Mesenteric fat pad (tissue), 1 donor: ENCODE measurements around the gene EMP3. TPM values are rescaled to one million over a fixed set of nuclear protein-coding genes. Genes with fewer than 3 reads are reported as not detected.
"Not testable (repeated sequence)": the region's sequence is repeated elsewhere in the genome, so short reads cannot be mapped to it uniquely, and the experiment has no call there.

Experiments used
- DNase-seq: peaks from one replicate; pipeline ENCODE4 v3.0.0-alpha.2; 2020; ENCODE audit warnings: low spot score
- total RNA-seq: library from RNA; stranded (reverse); fragmentation: NEBNext Ultra II Directional; extraction: Animal tissue kit (Norgen Biotek cat#: 25700); gene quantifications from one replicate; pipeline ENCODE4 v1.2.1, GENCODE V29; 2021
- donor health status: DM: yes; HTN: yes; CAD: no.

Gene EMP3
- total RNA-seq, 1 donor from 2014 or later = 91.4 TPM

DNA sequence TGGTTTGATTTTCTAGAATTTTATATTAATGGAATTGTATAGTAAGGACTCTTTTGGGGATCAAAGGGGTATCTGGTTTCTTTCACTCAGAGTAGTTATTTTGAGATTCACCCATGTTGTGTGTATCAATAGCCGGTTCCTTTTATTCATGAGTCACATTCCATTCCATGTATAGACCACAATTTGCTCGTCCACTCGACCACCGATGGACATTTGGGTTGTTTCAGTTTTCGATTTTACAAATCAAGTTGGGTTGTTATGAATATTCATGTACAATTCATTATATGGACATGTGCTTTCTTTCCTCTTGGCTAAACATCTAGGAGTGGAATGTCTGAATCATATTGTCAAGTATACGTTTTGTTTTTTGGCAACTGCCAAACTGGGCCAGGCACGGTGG, 9.6 kb upstream of the EMP3 start:
- DNase-seq = no peak

DNA sequence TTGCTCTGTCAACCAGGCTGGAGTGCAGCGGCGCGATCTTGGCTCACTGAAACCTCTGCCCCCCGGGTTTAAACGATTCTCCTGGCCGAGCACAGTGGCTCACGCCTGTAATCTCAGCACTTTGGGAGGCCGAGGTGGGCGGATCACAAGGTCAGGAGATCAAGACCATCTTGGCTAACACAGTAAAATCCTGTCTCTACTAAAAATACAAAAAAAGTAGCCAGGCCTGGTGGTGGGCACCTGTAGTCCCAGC, 7.7 kb upstream of the EMP3 start:
- not testable (repeated sequence) for DNase-seq

DNA sequence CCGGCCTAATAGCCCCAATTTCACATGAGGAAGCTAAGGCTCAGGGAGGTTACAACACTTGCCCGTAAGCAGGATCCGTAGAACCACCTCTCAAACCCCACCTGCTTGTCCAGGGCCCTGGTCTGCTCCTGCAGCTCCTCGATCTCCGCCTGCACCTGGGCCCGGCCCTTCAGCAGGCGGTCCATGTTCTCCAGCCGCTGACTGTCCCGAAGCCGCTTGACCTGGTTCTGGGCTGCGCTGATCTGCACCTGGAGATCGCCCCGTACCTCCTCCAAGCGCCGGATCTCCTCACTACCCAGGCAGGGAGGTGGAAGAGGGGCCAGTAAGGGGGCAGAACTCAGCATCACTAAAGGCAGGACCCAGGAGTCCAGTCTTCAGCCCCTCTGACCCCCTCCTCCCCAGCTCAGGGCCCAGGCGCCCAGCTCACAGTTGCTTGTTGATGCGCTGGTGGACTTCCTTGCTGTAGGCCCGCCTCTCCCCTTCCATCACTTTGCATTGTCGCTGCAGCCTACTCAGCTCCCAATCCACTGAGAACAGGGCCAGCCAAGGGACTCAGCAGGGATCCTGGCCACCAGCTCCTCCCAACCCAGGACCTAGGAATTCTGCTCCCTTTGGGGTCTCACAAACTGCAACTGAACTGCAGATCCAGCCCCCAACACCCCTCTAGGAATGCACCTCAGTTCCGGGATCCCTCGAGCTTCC, 6.9 kb upstream of the EMP3 start:
- no peak for DNase-seq

DNA sequence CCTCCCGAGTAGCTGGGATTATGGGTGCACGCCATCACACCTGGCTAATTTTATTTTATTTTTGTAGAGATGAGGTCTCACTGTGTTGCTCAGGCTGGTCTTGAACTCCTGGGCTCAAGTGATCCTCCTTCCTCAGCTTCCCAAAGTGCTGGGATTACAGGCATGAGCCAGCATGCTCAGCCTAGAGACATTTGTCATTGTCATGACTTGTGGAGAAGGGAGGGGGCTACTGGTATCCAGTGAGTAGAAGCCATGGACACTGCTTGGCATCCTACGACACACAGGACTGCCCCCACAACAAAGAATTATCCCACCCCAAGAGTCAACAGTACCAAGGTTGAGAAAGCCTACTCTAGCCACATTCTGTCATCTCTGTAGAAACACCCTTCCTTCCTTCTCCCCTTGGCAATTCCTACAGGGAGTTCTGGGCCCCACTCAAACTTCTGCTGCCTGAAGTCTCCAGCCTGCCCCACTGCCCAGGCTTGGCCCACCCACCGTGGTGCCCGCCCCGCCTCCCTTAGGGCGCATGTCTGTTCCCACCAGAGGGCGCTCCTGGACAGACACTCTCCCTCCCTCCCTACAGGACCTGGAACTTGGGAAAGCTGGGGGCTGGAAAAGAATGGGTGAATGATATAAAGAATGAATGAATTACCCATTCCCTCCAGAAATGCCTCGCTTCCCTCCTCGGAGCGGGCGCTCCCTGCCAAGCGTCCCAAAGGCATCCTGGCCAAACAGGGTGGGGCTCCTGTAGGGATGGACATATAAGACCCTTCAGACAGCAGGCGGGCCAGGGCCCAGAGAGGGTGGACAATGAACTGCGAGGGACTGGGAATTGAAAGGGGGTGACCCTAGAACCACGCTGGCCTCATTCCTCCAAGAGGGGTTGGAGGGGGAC, 5.5 kb upstream of the EMP3 start:
- DNase-seq = no peak

DNA sequence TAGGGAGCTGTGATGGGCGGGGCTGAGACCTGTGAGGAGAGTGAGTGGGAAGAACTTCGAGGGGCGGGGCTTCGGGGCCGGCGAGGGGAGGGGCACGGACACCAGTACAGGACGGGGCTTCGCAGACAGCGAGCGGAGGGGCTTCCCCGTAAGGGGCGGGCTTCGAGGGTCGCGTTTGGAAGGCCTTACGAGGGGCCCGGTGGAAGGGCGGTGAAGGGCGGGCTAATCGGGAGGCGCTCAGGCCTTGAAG, 4.1 kb upstream of the EMP3 start:
- DNase-seq = peak; percentile 96

DNA sequence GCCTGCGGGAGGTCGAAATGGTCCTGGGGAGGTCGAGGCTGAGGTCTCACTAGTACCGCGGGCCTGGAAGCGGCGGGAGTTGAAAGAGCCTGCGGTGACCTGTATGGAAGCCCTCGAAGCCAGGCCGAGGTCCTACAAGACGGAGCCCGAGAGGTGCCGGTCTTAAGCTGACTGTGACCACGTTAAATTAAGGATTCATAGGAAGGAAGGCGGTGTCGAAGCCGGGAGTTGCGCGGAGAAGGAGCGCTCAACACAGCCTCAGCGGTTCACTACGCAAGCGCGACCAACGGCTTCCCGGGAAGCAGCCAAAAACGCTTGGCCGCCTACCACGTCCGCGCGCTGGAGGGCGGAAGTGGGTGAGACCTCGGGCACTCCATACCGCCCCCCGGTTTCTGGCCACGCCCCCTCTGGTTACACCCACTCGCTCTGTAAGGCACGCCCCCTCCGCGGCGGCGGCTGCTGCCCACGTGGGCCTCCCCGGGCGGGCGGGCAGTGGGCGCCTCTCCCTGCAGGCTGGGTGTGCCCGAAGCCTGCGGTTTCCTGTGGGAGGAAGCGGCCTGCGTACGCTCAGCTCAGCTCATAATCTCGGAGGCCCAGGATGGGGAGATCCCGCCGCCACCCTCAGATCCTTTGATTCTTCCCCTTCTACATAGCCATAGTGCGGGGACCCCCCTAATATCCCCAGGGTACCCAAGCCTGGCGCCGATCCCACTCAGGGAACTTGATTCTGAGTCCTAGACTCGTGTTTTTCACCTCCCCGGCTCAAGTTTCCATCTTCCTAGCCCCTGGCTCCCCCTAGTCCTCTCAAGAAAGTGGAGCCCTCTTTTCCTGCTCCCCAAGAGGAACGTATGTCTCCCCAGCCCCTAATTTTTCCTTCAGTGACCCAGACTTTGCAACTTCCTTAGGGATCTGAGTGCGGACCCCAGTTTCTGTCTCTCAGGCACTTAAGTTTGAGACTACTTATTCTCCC, 3.4 kb upstream of the EMP3 start:
- DNase-seq = peak; percentile 99

DNA sequence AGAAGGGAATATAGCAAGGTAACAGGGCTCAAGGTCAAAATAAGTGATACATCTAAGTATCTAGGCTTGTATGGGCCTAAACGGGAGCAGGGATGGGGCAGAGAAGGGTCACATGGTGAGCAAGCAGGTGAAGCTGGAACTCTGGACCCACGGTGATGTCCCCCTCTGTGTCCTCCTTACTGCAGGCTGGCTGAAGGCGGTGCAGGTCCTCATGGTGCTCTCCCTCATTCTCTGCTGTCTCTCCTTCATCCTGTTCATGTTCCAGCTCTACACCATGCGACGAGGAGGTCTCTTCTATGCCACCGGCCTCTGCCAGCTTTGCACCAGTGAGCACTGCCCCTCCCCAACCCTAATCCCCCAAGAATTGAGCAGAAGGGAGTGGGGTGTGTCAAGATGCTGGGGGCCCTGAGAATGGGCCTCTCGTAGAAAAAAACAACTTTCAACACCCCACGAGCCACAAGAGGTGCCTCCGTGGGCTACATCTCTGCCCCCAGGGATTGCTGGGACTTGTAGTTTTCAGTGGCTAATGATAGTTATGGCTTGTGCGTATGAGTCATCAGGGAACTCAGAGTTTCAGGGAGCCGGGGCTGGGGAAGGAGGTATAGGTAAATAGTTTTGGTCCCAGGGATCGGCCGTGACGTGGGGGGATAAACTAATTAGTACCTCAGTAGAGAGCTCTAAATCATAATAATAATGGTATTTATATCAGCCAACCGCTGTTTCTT, 4.0 kb downstream of the EMP3 start:
- no peak for DNase-seq

DNA sequence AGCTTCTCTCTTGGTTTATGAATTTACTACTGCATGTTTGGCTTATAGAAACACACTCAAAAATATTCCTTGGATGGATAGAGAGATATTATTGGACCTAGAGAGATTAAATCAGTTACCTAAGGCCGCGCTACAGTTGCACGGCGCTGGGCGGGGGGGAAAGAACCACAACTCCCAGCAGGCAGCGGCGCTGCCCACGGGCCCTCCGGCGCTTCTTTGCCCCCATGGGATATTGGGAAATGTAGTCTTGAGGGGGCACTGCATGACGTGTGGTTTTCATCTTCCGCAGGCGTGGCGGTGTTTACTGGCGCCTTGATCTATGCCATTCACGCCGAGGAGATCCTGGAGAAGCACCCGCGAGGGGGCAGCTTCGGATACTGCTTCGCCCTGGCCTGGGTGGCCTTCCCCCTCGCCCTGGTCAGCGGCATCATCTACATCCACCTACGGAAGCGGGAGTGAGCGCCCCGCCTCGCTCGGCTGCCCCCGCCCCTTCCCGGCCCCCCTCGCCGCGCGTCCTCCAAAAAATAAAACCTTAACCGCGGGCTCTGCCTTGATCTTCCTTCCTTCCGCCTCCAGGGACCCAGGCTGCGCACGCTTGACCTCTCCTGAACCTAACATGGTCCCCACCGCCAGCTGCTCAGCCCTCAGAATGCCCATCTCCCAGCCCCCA, 4.8 kb downstream of the EMP3 start:
- DNase-seq = no peak

DNA sequence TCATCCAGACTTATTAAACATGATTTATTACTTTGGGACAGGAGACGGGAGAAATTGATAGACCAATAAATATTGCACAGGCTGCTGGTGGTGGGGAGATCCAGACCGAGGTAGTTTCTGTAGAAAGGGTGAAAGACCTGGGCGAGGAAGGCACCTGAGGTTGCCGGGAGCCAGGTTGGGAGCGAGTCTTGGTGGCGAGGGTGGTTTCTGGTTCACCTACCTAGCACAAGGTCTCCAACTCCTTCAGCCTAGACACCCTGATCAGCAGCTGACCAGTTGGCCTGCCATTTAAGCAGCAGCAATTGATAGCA, 7.0 kb downstream of the EMP3 start:
- DNase-seq = no peak

DNA sequence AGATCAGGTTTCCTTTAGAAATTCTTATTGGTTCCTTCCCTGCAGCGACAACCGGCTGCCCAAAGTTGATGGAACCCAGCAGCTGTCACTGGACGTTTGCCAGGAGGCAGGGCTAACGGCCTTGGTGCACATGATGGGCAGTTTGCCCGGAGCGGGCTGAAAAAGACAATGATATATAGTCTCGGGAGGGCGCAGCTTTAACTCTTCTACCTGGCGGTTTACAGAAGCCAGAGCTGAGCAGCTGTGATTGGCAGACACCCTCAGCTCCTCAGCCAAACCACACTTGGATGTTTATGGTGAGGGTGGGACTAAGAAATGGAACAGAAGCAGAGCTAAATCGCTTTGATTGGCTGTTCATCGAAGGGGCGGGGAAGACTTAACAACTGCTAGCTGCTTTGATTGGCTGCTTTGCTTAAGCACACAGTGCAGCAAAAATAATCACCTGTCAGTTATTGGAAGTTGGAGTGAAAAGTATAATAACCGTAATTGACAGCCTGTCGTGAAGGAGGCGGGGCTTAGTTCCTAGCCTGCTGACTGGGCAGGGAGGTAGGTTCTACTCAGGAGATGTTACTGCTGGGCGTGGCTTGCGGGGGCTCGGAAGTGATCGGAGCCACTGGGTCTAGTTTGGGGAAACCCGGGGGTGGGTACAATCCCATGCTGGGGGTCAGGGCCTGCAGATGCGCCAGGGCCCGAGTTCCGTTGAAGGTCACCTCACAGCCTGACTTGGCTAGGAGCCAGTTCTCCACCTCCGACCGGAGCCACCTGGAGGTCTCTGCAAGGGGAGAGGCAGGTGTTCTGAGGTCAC, 7.5 kb downstream of the EMP3 start:
- DNase-seq = no peak

DNA sequence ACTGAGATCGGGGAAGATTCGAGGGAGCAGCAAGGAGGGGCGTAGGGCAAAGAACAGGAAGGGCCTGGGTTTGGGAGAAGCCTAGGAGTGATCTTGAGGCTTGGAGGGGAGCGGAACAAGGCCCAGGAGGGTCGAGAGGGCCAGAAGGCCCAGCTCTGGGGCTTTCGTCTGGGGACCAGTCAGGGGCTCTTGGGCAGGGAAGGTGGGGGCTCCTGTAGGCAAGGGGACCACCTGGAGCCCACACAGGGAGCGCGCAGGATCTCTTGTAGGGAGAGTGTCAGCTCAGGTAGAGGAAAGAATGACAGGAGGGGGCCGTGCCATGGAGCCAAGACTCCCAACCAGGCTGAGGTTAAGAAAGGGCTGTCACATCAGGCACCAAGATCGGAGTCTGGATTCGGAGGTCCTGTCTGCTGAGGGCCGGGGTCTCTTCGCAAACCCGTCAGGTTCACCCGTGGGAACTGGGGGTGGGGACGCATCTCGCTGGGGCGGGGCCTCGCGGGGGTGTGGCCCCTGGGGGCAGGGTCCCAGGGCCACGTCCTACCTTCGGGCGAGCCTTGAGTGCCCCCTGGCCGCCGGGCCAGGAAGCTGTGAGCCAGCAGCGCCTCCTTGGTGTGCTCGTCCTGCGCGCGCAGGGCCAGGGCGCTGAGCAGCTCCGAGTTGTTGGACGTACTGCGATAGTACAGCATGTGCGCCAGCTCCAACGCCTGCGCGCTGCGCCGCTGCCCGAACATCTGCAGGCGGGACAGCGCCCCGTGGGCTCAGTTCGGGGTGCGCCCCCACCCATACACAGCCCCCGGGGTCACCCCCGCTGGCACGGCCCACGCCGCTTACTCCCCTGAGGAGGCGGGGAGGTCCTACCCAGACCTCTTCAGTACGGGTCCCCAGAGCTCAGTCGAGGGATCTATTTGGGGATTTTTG, 8.4 kb downstream of the EMP3 start:
- DNase-seq = peak; percentile 96

DNA sequence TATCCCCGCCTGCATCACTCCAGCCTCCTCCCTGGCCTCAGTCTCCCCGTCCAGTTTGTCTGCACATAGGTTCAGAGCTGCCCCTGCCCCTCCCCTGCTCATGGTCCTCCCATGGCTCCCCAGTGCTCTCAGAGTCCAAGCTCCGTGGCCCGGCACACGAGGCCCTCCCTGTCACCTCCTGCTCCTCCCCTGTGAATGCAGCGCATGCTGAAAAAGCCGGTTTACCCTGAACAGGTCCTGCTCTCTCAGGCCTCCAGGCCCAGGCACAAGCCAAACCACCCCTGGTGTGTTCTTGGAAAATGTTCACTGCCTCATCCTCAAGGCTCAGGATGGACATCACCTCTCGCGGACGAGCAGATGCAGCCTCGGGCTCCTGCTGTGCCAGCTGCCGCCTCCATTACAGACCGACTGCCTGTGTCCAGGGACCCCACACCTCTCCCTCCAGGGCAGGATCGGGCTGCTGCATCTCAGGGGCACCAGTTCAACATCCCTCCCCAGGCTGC, 13.0 kb downstream of the EMP3 start:
- DNase-seq = no peak

DNA sequence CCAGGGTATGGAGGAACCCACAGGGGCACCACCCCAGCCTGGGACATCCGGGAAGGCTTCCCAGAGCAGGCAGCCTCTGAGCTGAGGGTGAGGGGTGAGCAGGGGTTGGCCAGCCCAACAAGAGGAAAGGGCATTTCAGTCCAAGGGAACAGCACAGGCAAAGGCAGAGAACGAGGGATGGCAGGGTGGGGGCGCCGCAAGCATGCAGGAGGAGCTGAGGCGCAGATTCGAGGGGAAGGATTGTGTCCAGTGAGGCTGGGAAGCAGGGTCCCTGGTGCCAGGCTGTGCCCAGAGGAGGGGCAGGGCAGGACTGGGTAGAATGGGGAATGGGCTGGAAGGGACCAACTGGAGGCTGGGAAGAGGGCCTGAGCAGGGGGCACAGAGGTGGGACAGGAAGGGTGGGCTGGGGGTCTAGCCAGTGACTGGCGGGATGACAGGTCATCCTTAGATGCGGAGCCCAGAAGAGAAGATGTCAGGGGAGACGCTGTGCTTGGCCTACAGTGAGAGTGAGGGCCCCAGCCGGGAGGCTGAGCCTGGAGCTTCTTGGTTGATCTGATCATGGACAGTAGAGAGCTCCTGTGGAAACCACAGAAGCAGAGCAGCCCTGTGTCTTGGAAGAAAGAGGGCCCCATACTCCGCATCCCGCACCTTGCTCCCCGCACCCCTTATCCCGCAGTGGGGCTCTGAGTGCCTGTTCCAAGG, 13.6 kb downstream of the EMP3 start:
- no peak for DNase-seq

DNA sequence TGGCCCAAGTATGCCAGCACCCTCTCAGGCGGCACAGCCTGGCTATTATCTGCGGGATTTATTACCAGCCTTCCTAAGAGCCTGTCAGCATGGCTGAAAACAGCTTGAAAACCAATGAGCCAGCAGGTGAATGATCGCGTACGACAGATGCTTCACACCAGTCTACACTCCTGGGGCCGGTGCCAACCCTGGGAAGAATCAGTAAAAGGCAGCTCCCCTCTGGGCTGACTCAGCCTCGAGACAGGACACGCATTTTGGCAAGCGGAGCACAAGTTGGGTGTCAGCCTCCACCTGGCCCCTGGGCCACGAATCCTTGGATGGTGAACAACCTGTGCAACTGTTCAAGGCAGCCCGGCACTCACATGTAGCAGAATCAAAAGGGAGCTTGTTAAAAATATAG, 15.6 kb downstream of the EMP3 start:
- no peak for DNase-seq

DNA sequence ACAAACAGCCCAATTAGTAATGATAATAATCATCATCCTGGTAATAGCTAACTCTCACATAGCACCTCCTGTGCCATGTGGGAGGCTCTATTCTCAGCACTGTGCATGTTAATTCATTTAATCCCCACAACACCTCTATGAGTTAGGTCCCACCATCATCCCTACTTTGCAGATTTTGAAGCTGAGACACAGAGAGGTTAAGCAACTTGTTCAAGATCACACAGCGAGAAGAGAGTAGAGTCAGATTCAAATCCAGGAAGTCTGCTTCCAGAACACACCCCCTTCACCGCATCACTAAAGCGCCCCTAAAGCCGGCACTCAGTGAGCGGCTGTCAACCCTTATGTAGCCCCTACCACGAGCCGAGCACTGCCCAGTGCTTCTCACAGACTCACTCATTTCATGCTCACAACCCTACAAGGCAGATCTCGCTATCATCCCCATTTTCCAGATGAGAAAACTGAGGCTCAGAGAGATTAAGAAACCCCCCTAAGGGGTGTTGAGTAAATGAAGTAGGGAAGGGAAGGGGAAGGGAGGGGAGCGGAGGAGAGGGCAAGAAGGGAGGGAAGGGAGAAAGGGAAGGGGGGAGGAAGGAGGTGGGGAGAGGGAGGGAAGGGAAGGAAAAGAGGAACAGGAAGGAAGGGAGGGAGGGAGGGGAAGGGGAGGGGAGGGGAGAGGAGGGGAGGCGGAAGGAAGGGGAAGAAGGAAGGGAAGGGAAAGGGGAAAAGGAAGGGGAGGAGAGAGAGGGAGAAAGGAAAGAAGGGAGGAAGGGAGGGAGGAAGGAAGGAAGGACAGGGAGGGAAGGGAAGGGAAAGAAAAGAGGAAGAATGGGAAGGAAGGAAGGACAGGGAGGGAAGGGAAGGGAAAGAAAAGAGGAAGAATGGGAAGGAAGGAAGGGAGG, 16.4 kb downstream of the EMP3 start:
- no peak for DNase-seq

DNA sequence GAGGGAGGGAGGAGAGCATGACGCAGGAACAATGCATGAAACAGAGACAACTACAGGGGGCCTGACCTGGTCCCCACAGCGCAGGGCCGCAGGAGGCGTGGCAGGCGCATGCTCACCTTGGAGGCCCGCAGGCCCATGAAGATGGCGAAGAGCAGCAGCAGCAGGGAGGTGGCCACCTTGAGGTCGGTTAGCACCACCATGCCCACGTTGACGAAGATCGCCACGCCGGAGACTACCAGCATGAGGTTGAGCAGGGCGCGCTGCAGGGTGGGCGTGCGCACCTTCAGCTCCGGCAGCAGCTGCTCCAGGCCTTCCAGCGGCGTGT, 17.0 kb downstream of the EMP3 start:
- DNase-seq = no peak

DNA sequence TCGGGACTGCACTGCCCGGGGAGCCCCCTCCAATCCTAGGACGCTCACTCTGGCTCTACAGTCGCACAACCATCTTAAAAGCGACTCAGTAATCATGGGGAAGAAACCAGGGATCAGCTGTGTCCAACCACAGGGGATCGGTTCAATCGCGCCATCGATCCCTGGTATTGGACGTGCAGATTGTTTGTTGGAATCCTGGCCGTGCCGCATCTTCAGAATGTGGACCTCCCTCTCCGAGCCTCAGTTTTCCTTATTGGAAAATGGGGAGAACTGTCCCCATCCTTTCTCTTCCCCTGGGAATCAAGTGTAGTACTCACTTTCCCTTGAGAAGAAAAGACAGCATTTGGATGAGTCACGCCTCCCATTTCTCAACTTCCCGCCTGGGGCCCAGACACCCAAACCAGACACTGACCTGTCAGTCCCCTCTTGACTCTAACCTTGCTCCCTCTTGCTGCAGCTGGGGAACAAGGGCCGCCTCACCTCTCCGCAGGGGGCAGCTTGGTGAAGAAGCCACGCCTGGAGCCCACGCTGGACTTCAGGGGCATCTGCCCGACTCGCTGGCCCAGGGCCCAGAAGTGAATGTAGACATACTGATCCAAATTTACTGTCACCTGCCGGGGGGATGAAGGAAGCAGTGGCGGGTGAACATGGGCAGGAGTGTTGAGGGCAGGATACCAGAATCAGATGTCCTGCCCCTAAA, 17.6 kb downstream of the EMP3 start:
- DNase-seq = no peak
